22Rv1 (cell line): ENCODE measurements around the gene F3.

Experiments
- ZFX ChIP-seq: fragments of 450-650 bp; IDR thresholded peaks from 2 replicates; pipeline ENCODE4 v1.6.1; 2017; ENCODE audit warnings: antibody characterized with exemption, borderline replicate concordance
- TF ChIP-seq, protein P1 (sequence below): fragments of 450-650 bp; IDR thresholded peaks from 2 replicates; pipeline ENCODE4 v1.5.1; 2017; ENCODE audit warnings: mild to moderate bottlenecking

DNA sequence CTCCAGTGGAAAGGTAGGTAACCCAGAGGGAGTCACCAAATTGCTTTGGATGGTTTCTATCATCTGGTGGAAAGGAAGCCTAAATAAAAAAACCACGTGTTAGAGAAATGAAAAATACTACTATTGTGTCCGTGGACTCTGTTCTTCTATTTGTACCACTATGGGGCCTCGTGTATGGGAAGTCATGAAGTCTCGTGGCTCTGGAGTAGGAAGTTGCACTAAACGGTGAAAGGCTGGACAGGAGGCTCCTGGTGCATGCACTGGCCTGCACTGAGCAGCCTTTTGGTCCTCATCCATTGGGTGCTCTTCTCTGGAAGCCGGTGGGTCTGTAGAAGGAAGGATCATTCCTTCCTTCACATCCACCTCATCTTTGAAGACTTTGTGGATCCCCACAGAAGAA lies 17.0 kb downstream of the F3 start:
- TF ChIP-seq, protein P1, sequence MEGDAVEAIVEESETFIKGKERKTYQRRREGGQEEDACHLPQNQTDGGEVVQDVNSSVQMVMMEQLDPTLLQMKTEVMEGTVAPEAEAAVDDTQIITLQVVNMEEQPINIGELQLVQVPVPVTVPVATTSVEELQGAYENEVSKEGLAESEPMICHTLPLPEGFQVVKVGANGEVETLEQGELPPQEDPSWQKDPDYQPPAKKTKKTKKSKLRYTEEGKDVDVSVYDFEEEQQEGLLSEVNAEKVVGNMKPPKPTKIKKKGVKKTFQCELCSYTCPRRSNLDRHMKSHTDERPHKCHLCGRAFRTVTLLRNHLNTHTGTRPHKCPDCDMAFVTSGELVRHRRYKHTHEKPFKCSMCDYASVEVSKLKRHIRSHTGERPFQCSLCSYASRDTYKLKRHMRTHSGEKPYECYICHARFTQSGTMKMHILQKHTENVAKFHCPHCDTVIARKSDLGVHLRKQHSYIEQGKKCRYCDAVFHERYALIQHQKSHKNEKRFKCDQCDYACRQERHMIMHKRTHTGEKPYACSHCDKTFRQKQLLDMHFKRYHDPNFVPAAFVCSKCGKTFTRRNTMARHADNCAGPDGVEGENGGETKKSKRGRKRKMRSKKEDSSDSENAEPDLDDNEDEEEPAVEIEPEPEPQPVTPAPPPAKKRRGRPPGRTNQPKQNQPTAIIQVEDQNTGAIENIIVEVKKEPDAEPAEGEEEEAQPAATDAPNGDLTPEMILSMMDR: no peak
- TF ChIP-seq ZFX: no peak
